ENCODE measurements around the gene ESRRA. TPM values are rescaled to one million over a fixed set of nuclear protein-coding genes. Genes with fewer than 3 reads are reported as not detected.
A peak's percentile ranks its signal among the peaks of the same experiment; 100 is the strongest.

The ESRRA gene
- total and polyA plus RNA-seq, 2 experiments from 2014 or later: 48.8 to 77.0 TPM

GRCh38 chr11:64342869-64343745 lies 37.8 kb downstream of the ESRRA start:
- H3K27me3 ChIP-seq: no peaks in the 10 kb centered on the region
- no peak overlapping the region for H3K4me3 ChIP-seq
- H3K36me3 ChIP-seq: no peaks in the 10 kb centered on the region
- TF ChIP-seq, protein P1, sequence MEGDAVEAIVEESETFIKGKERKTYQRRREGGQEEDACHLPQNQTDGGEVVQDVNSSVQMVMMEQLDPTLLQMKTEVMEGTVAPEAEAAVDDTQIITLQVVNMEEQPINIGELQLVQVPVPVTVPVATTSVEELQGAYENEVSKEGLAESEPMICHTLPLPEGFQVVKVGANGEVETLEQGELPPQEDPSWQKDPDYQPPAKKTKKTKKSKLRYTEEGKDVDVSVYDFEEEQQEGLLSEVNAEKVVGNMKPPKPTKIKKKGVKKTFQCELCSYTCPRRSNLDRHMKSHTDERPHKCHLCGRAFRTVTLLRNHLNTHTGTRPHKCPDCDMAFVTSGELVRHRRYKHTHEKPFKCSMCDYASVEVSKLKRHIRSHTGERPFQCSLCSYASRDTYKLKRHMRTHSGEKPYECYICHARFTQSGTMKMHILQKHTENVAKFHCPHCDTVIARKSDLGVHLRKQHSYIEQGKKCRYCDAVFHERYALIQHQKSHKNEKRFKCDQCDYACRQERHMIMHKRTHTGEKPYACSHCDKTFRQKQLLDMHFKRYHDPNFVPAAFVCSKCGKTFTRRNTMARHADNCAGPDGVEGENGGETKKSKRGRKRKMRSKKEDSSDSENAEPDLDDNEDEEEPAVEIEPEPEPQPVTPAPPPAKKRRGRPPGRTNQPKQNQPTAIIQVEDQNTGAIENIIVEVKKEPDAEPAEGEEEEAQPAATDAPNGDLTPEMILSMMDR (IDR thresholded peaks at IDR 0.05; ENCODE audit: low read depth, low read length): no peak
- H3K4me1 ChIP-seq (ENCODE audit: low read depth): no peaks in the 10 kb centered on the region
- no peak for DNase-seq (ENCODE audit: low read depth in 1 of 2, low spot score in 1 of 2)
- no peaks in the 10 kb centered on the region for H3K9me3 ChIP-seq (ENCODE audit: low read depth)
- no peak overlapping the region for H3K27ac ChIP-seq

- no peak overlapping the region for H3K4me3 ChIP-seq
- no peaks in the 10 kb centered on the region for H3K27me3 ChIP-seq
- no peaks in the 10 kb centered on the region for H3K36me3 ChIP-seq
- H3K9me3 ChIP-seq (ENCODE audit: low read depth): no peaks in the 10 kb centered on the region
- H3K4me1 ChIP-seq (ENCODE audit: low read depth): peaks cover 4% of the 10 kb centered on the region
- H3K27ac ChIP-seq: no peak overlapping the region
- peak in 1 of 2 donors; percentile 33 for DNase-seq (ENCODE audit: low read depth in 1 of 2, low spot score in 1 of 2)
- TF ChIP-seq, protein P1 (IDR thresholded peaks at IDR 0.05; ENCODE audit: low read depth, low read length): peak; percentile 22
Measured at GRCh38 chr11:64343767-64344559, 38.6 kb downstream of the ESRRA start.

DNA sequence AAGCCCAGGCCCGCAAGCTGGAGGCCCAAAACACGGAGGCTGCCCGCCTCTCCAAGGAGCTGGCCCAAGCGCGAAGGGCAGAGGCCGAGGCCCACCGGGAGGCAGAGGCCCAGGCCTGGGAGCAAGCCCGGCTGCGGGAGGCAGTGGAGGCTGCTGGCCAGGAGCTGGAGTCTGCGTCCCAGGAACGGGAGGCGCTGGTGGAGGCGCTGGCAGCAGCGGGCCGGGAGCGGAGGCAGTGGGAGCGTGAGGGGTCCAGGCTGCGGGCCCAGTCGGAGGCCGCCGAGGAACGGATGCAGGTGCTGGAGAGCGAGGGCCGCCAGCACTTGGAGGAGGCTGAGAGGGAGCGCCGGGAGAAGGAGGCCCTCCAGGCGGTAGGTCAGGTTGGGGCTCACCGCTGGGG lies 39.5 kb downstream of the ESRRA start:
- Histone ChIP-seq H3K9me3 (ENCODE audit: low read depth) (no peaks in the 10 kb centered on the region), H3K36me3 (no peaks in the 10 kb centered on the region), H3K27me3 (no peaks in the 10 kb centered on the region), H3K4me1 (ENCODE audit: low read depth) (peaks cover 4% of the 10 kb centered on the region), H3K27ac (no peak overlapping the region), H3K4me3 (no peak overlapping the region)
- TF ChIP-seq, protein P1 (IDR thresholded peaks at IDR 0.05; ENCODE audit: low read depth, low read length): no peak
- DNase-seq (ENCODE audit: low read depth in 1 of 2, low spot score in 1 of 2): no peak

DNA sequence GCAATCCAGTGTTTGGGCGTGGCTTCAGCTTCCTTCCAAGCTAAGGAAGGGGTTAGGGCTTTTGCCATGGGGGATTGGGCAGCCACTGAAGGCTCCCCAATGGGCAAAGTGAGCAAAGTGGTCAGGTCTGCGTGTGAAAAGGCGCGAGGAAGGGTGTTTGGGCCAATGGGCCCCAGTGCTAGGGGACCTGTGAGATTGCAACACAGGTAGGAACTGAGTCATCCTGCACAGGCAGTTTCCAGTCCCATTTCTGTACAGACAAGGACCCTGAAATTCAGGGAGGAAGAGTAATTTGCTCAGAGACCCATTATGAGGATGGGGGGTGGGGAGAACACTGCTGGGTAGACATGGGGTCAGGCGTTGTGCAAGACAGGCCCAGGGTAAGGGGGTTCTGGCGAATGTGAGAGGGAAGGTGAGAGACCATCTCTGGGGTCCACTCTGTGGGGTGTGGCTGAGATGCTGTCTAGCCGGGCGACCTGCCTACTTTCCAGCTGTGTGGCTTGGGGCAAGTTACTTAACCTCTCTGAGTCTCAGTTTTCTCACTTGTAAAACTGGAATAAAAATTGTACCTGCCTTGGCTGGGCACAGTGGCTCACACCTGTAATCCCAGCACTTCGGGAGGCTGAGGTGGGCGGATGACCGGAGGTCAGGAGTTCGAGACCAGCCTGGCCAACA lies 42.0 kb downstream of the ESRRA start:
- Histone ChIP-seq H3K36me3 (no peaks in the 10 kb centered on the region), H3K4me3 (no peak overlapping the region), H3K27me3 (no peaks in the 10 kb centered on the region), H3K9me3 (ENCODE audit: low read depth) (no peaks in the 10 kb centered on the region), H3K27ac (no peak overlapping the region), H3K4me1 (ENCODE audit: low read depth) (peaks cover 4% of the 10 kb centered on the region)
- DNase-seq (ENCODE audit: low read depth in 1 of 2, low spot score in 1 of 2): no peak
- TF ChIP-seq, protein P1 (IDR thresholded peaks at IDR 0.05; ENCODE audit: low read depth, low read length): no peak

DNA sequence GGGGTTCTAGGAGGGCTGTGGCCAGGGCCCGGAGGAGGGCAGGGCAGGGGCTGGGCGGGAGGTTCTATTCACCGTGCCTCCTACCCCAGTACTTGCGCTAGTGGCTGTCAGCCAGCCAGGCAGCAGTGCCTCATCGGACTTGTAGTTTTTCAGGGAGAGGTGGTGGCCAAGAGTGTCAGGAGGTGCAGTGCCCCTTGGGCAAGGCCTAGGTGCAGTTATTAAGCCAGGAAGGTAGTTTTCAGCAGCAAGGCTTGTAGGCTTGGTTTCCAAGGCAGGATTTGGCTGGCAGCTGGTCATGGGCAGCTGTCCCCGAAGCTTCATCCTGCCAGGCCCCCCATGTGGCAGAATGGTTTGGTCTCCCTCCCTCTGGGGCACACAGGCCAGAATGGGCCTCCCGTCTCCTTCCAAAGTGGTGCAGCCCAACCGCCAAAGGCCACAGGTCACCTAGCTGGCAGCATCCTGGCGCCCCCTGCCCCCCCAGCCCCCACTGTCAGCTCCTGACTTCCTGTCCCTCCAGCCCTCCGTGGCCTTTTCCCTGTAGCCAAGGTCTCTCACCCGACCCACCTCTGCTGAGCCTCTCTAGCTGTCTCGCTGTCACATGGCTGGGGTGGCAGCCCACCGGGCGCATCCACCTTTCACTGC lies 43.2 kb downstream of the ESRRA start:
- no peak for DNase-seq (ENCODE audit: low read depth in 1 of 2, low spot score in 1 of 2)
- Histone ChIP-seq H3K4me1 (ENCODE audit: low read depth) (peaks cover 4% of the 10 kb centered on the region), H3K36me3 (no peaks in the 10 kb centered on the region), H3K9me3 (ENCODE audit: low read depth) (no peaks in the 10 kb centered on the region), H3K4me3 (no peak overlapping the region), H3K27ac (no peak overlapping the region), H3K27me3 (no peaks in the 10 kb centered on the region)
- TF ChIP-seq, protein P1 (IDR thresholded peaks at IDR 0.05; ENCODE audit: low read depth, low read length): no peak

All from cardiac muscle cell (in vitro differentiated cells and primary cell).